Stromal cell of bone marrow (primary cell): Measurements from ENCODE around the gene FUT7.

ENCODE experiments used
- DNase-seq: peaks from one replicate; pipeline ENCODE4 v3.0.0-alpha.2; 2012; ENCODE audit warnings: low read depth

Gene FUT7

GRCh38 chr9:137001857-137002645 is 29.8 kb downstream of the FUT7 start:
- DNase-seq: no peak

- DNase-seq: no peak
Measured at GRCh38 chr9:137000177-137000930, 31.5 kb downstream of the FUT7 start.

DNA sequence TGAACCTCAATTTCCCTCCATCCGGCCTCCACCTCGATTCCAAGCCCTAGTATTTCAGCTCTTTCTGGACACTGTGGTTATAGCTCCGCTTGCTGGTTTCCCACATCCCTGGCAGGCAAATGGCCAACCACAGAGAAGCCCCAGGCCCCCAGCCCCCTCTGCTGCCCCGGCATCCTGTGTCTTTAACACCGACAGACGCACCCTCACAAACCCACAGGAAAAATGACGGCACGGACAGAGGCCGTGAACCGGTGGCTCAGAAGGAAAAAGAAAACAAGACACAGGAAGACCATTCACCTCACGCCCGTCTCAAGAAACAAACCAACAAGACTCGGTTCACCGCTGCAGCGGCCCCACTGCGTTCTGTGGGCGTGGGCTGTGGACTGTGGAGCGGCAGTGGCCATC is 34.1 kb downstream of the FUT7 start:
- no peak for DNase-seq

- DNase-seq: no peak
Measured at GRCh38 chr9:136997371-136997770, 34.5 kb downstream of the FUT7 start.

DNA sequence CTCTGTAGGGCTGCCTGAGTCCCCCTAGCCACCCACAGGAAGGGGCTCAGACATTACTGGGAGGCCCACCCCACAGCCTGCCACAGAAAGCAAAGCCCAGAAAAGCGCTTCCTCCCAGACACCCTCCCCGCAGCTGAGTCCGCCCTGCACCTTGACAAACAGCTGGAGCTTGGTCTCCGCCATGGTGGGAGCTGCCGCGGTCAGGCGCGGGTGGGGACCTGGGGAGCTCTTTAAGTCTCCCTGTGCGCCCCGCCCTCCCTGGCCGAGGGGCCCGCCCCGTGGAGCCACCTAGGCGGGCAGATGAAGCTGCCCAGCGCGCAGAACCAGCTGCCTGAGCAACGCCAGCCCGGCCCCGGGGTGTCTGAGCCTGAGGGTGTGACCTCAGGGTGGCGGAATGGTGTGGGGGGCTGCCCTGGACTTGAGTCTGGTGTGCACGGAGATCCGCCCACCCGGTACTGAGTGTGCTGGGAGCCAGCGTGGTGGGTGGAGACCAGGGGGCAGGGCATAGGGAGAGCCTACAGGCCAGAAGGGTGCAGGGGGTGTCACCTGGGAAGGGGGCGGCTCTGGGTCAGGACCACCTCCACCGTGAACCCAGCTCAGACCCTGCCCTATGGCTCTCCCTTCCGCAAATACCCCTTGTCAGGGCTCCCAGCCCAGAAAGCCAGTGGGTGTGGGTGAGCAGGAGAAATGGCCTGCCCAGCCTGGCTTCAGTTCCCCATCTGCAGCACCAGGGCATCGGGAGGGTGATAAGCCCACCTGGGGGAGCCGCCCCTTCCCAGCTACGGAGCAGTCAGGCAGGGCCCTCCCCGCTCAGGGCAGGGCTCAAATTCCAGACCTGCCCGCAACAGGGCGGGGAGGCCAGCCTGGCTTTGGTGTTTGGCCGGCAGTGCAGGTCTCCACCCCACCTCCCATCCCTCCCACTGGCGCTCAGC is 35.3 kb downstream of the FUT7 start, which contains the start of gene CLIC3:
Gene CLIC3, minus strand, starts transcription at position 208 of the 932 bp plus-strand sequence. Its CDS starts 25 bp downstream, at position 183.
- DNase-seq: no peak

- DNase-seq: no peak
Measured at GRCh38 chr9:136995772-136996311, 36.0 kb downstream of the FUT7 start.

DNA sequence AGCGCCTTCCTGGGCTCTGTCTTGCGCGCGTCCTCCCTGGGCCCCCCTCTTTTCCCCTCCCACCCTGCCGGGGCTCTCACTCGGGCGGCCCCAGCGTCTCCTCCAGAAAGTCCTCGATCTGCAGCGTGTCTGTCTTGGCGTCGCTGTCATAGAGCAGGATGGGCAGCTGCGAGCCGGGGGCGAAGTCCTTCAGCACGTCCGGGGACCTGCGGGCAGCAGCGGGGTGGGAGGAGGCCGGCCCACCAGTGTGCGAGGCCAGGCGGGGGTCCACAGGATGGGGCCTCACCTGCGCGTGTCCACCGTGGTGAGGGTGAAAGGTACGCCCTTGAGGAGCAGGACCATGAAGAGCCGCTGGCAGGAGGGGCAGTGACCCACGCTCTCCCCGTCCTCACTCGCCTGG is 36.5 kb downstream of the FUT7 start:
- DNase-seq: no peak

GRCh38 chr9:136994888-136995230 is 37.0 kb downstream of the FUT7 start:
- no peak for DNase-seq

DNA sequence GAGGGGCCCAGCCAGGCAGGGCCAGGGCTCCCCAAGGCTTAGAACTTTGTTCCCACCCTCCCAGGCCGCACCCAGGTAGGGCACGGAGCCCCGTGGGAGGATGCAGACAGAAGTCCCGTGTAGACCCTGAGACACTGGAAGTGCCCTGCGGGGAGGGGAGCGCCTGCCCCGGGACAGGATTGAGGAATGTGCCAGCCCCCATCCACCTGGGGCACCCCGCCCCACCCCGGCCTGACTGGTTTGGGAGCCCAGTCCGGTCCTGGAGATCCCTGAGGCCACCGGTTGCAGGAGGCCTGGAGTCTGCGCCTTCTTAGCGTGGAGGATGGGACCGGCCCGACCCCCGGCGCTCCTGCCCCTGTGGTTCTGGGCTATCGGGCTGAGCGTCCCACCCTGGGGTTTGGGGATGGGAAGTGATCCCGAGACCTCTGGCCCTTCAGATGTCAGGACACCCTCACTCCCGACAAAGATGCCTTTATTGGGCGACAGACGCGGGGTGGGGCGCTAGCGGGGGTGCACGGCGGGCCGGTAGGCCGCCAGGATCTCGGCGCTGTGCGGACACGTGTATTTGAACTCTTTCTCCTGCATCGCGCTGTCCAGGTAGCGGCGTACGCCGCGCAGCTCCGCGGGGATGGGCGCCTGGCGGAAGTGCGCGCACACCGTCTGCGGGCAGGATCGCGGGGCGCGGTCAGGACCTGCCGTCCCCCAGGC is 37.6 kb downstream of the FUT7 start:
- no peak for DNase-seq

DNA sequence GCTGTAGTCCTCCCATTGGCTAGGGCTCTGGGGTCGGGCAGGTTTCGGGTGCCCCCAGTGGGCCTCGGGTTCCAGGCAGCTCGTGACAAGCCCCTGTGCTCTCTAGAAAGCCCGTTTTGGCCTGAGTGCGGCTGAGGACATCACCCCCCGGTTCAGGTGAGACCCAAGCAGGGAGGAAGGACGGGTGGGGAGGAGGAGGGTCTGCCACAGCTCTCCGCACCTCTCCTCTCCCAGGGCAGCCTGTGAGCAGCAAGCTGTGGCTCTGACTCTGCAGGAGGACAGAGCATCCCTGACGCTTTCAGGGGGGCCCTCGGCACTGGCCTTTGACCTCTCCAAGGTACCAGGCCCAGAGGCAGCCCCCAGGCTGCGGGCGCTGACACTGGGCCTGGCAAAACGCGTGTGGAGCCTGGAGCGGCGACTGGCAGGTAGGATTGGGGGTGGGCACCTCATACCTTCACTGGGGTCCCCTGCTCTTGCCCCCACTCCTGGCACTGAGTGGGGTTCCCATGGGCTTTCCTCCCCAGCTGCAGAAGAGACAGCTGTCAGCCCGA is 39.0 kb downstream of the FUT7 start:
- no peak for DNase-seq

DNA sequence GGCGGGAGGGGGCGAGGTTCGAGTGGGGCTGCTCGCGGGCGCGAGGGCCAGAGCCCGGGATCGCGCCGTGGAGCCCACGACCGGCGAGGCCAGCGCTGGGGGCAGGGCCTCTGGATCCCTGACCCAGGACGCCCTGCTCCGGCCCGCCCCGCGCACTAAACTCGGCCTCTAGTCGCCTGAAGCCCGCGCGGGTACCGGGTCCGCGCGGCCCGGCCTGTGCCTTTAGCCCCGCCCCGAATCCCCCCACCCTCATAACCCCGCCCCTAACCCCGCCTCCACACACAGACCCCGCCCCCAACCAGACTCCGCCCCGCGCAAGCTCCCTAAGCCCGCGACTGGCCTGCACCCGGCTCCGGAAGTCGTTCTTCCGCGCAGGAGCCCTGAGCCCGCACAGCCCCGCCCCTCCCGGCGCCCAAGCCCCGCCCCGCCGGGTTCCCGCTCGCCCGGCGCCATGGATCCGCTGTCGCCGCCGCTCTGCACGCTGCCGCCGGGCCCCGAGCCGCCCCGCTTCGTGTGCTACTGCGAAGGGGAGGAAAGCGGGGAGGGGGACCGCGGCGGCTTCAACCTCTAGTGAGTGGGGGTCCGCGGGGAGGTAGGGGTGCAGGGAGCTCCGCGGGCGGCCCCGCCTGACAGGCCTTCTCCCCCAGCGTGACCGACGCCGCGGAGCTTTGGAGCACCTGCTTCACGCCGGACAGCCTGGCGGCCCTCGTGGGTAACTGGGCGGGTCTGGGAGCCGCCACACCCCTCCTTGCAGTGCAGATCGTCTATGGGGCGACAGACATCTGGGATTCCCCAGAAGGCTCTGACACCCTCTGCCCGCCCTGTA is 39.7 kb downstream of the FUT7 start, which contains the start of gene PAXX:
Gene PAXX, plus strand, starts transcription at position 430 of the 826 bp plus-strand sequence. Its CDS starts 22 bp downstream, at position 452.
- peak; percentile 70 for DNase-seq

GRCh38 chr9:136990242-136990911 is 41.5 kb downstream of the FUT7 start:
- DNase-seq: no peak

DNA sequence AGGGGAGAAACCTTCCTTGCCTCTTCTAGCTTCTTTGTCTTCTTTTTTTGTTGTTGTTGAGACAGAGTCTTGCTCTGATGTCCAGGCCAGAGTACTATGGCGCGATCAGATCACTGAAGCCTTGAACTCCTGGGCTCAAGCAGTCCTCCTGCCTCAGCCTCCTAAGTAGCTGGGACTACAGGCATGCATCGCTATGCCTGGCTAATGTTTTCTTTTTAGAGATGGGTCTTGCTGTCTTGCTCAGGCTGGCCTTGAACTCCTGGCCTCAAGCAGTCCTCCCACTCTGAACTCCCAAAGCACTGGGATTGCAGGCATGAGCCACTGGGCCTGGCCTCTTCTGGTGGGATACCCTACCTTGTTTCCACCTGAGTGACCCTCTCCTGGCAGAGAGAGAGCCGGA is 43.0 kb downstream of the FUT7 start:
- DNase-seq: no peak

- DNase-seq: no peak
Measured at GRCh38 chr9:136985853-136986252, 46.0 kb downstream of the FUT7 start.

DNA sequence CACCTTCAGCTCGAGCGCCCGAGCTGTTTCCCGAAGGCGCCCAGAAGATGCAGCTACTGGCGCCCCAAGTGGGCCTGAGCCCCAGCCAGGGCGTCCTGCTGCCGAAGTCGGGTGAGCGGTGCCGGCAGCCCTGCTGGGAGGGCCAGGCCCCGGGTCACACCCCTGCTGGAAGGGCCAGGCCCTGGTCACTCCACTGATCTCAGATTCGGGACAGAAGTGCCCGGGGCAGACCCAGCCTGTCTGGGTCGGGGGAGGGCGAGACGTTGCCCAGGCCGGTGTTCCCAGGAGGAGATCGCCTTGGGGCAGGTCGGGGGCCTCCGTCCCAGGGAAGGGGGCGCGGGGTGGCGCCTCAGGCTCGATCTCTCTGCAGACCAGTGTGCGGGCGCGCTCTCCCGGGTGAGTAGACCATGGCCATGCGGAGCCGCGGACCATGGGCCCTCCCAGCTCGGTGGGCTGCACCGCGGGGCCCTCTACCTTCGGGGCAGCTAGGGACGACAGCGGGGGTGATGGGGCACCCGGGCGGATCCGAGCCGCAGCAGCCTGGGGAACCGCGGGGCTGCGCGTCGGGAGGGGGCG is 46.8 kb downstream of the FUT7 start:
- DNase-seq: no peak

GRCh38 chr9:136984464-136985026 is 47.3 kb downstream of the FUT7 start:
- DNase-seq: no peak

- DNase-seq: no peak
Measured at GRCh38 chr9:136983656-136984314, 48.1 kb downstream of the FUT7 start.

DNA sequence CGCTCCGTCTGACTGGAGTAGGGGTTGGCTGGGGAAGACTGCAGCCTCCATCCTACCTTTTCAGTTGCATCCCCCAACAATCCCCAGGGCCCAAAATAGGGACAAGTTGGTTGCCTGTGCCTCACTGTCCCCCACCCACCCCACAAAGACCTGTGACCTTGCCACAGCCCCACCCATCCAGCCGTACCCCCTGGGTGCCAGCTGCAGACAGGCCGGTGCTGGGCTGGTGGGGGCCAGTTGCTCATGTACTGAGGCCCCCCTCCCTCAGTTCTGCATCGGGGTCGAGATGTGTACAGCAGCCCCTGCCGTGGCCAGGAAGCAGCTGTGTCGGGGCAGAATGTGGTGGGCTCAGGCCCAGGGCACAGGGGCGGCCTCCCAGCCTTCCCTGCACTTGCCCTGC is 48.7 kb downstream of the FUT7 start:
- no peak for DNase-seq
